ENCODE measurements around the gene NFATC3. TPM values are rescaled to one million over a fixed set of nuclear protein-coding genes. Genes with fewer than 3 reads are reported as not detected.
A peak's percentile ranks its signal among the peaks of the same experiment; 100 is the strongest.

Gene NFATC3
- total RNA-seq, 2 experiments from 2014 or later, result 84.8 to 94.4 TPM

- Histone ChIP-seq H3K27ac (ENCODE audit: low read depth in 1 of 2, low read length in 2 of 2) (no peak overlapping the region), H3K9me3 (ENCODE audit: control insufficient read depth in 1 of 2, insufficient read depth in 1 of 2, low read length in 2 of 2) (no peaks in the 10 kb centered on the region), H3K4me3 (ENCODE audit: low read length) (no peak overlapping the region), H3K36me3 (ENCODE audit: insufficient read depth, low read length) (peaks cover 22% of the 10 kb centered on the region), H3K4me1 (ENCODE audit: insufficient read depth, low read length) (peaks cover 95% of the 10 kb centered on the region), H3K27me3 (ENCODE audit: control insufficient read depth in 1 of 2, insufficient read depth in 2 of 2, low read length in 2 of 2) (no peaks in the 10 kb centered on the region)
- H3K27ac Mint-ChIP-seq, result peak overlapping the region; percentile 82
- H3K4me3 Mint-ChIP-seq, result no peak overlapping the region
- ChIA-PET POLR2A (interaction anchor here (0.5 to 12.7 kb wide), 2 partner anchors 9 to 74 kb away, joined by 3 to 174 read pairs; partner anchors contain the start of gene NFATC3), CTCF (interaction anchor here (1.9 kb wide), 1 partner anchor 8 kb away, joined by 11 read pairs; the partner anchor contains the start of gene NFATC3)
- no peak for DNase-seq
- H3K4me1 Mint-ChIP-seq (ENCODE audit: low read depth), result peaks cover 84% of the 10 kb centered on the region
- intact Hi-C loops (cut with DNase I, micrococcal nuclease), result loop anchor here in 1 of 2 experiments (10.0 kb wide), 1 partner anchor 158 kb away; the partner anchor contains the start of gene ESRP2
- ATAC-seq (ENCODE audit: poor library complexity), result no peak
- no peak for TF ChIP-seq CTCF (IDR thresholded peaks at IDR 0.05)
- peaks cover 44% of the 10 kb centered on the region for H3K36me3 Mint-ChIP-seq (ENCODE audit: low read depth)
- H3K27me3 Mint-ChIP-seq, result no peaks in the 10 kb centered on the region
- no peaks in the 10 kb centered on the region for H3K9me3 Mint-ChIP-seq
Observed at GRCh38 chr16:68076560-68076959, 8.6 kb upstream of the NFATC3 start.

- peaks cover 84% of the 10 kb centered on the region for H3K4me1 Mint-ChIP-seq (ENCODE audit: low read depth)
- DNase-seq (no peak), ATAC-seq (ENCODE audit: poor library complexity) (no peak)
- Histone ChIP-seq H3K4me1 (ENCODE audit: insufficient read depth, low read length) (peaks cover 95% of the 10 kb centered on the region), H3K9me3 (ENCODE audit: control insufficient read depth in 1 of 2, insufficient read depth in 1 of 2, low read length in 2 of 2) (no peaks in the 10 kb centered on the region), H3K27ac (ENCODE audit: low read depth in 1 of 2, low read length in 2 of 2) (peak overlapping the region; percentile 77 to 83), H3K4me3 (ENCODE audit: low read length) (no peak overlapping the region), H3K36me3 (ENCODE audit: insufficient read depth, low read length) (peaks cover 12% of the 10 kb centered on the region), H3K27me3 (ENCODE audit: control insufficient read depth in 1 of 2, insufficient read depth in 2 of 2, low read length in 2 of 2) (no peaks in the 10 kb centered on the region)
- ChIA-PET CTCF (interaction anchor here (1.2 kb wide), 1 partner anchor 16 kb away, joined by 5 read pairs; no protein-coding TSS in a partner anchor), POLR2A (interaction anchor here (4.0 kb wide), 1 partner anchor 8 kb away, joined by 39 read pairs; no protein-coding TSS in a partner anchor)
- TF ChIP-seq CTCF (IDR thresholded peaks at IDR 0.05), result no peak
- peak overlapping the region; percentile 34 for H3K4me3 Mint-ChIP-seq
- H3K36me3 Mint-ChIP-seq (ENCODE audit: low read depth), result peaks cover 40% of the 10 kb centered on the region
- no peaks in the 10 kb centered on the region for H3K27me3 Mint-ChIP-seq
- intact Hi-C loops (cut with DNase I, micrococcal nuclease), result loop anchor here in 1 of 2 experiments (10.0 kb wide), 1 partner anchor 157 kb away; the partner anchor contains the start of gene ESRP2
- H3K27ac Mint-ChIP-seq, result peak overlapping the region; percentile 89
- no peaks in the 10 kb centered on the region for H3K9me3 Mint-ChIP-seq
Observed at GRCh38 chr16:68077866-68078700, 7.1 kb upstream of the NFATC3 start.

GRCh38 chr16:68078701-68079375, 6.3 kb upstream of the NFATC3 start:
- no peaks in the 10 kb centered on the region for H3K27me3 Mint-ChIP-seq
- Histone ChIP-seq H3K4me1 (ENCODE audit: insufficient read depth, low read length) (peaks cover 95% of the 10 kb centered on the region), H3K27ac (ENCODE audit: low read depth in 1 of 2, low read length in 2 of 2) (peak overlapping the region; percentile 77 to 83), H3K9me3 (ENCODE audit: control insufficient read depth in 1 of 2, insufficient read depth in 1 of 2, low read length in 2 of 2) (no peaks in the 10 kb centered on the region), H3K4me3 (ENCODE audit: low read length) (no peak overlapping the region), H3K36me3 (ENCODE audit: insufficient read depth, low read length) (peaks cover 10% of the 10 kb centered on the region), H3K27me3 (ENCODE audit: control insufficient read depth in 1 of 2, insufficient read depth in 2 of 2, low read length in 2 of 2) (no peaks in the 10 kb centered on the region)
- ChIA-PET CTCF (interaction anchor here (1.2 to 2.6 kb wide), 3 partner anchors 13 to 15 kb away, joined by 3 to 11 read pairs (median 5); no protein-coding TSS in a partner anchor), POLR2A (interaction anchor here (2.1 to 4.0 kb wide), 3 partner anchors 9 to 79 kb away, joined by 11 to 39 read pairs (median 12); partner anchors contain the start of gene DPEP2)
- H3K9me3 Mint-ChIP-seq, result no peaks in the 10 kb centered on the region
- intact Hi-C loops (cut with DNase I, micrococcal nuclease), result loop anchor here in 1 of 2 experiments (10.0 kb wide), 1 partner anchor 156 kb away; the partner anchor contains the start of gene ESRP2
- H3K36me3 Mint-ChIP-seq (ENCODE audit: low read depth), result peaks cover 35% of the 10 kb centered on the region
- peak overlapping the region; percentile 89 for H3K27ac Mint-ChIP-seq
- no peak for TF ChIP-seq CTCF (IDR thresholded peaks at IDR 0.05)
- peak overlapping the region; percentile 47 for H3K4me3 Mint-ChIP-seq
- ATAC-seq (ENCODE audit: poor library complexity) (no peak), DNase-seq (peak in 2 of 14 experiments; percentile 32 to 55)
- peaks cover 88% of the 10 kb centered on the region for H3K4me1 Mint-ChIP-seq (ENCODE audit: low read depth)
